HG02870 (cell line): Measurements from ENCODE around the gene MPL.

ENCODE experiments used
- ATAC-seq: cut with Tn5 transposase; IDR thresholded peaks from one replicate; pipeline ENCODE4 v1.9.1; 2021; ENCODE audit warnings: mild to moderate bottlenecking, moderate library complexity; ENCODE audit not compliant: unreplicated experiment

The MPL gene

GRCh38 chr1:43351421-43352350, 14.1 kb downstream of the MPL start:
- no peak for ATAC-seq

DNA sequence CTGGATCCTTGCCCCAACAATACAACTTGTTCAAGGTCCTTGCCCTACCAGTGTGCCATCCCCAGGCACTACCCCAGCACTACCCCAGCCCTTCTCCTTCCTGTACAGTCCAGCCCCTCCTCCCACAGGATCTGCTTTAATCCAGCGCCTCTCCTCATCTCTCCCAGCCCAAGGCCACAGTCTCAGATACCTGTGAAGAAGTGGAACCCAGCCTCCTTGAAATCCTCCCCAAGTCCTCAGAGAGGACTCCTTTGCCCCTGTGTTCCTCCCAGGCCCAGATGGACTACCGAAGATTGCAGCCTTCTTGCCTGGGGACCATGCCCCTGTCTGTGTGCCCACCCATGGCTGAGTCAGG, 14.7 kb downstream of the MPL start:
- no peak for ATAC-seq

GRCh38 chr1:43352881-43353280, 15.3 kb downstream of the MPL start:
- ATAC-seq, result no peak

GRCh38 chr1:43354471-43354870, 16.9 kb downstream of the MPL start:
- no peak for ATAC-seq

GRCh38 chr1:43354936-43355335, 17.3 kb downstream of the MPL start:
- no peak for ATAC-seq

GRCh38 chr1:43357251-43357650, 19.6 kb downstream of the MPL start:
- no peak for ATAC-seq

- ATAC-seq, result no peak
These were observed 20.6 kb downstream of the MPL start for GRCh38 chr1:43358121-43358745.

GRCh38 chr1:43358746-43359693, 21.4 kb downstream of the MPL start, which contains the start of gene CDC20:
CDC20 (plus strand) TSS chr1:43358981; CDS start chr1:43359216, 235 bp downstream.
- peak; percentile 94 for ATAC-seq

- no peak for ATAC-seq
These were observed 22.1 kb downstream of the MPL start for GRCh38 chr1:43359696-43360095.

GRCh38 chr1:43360616-43361015, 23.0 kb downstream of the MPL start:
- ATAC-seq, result no peak

DNA sequence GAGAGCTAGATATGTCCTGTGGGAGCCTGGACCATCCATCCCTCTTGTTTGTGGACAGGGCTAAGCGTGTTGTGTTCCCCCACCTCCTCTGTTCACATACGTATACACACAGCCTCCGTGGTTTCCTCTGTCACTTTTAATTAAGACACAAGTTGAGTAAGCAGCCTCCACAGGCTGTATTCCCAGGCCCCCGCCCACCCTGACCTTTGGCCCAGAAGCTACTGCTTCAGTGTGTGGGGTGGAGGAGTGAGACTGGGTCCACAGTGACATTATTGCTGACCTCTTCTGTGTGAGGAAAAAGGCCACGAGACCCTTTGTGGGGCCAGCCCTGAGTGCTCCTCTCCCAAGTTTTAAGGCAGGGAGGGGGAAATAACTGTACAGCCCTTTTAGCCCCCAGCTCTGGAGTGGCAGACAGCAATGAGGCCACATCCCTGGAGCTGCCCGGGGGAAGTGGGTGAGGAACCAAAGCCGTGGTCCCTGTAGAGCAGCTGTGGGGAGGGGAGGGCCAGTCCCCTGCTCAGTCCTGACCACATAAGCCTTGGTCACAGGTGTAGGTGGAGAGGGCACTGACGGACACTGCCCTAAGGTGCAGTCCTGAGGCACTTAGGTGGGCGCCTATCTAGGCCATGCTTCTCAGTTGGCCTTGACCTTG, 25.8 kb downstream of the MPL start:
- no peak for ATAC-seq

DNA sequence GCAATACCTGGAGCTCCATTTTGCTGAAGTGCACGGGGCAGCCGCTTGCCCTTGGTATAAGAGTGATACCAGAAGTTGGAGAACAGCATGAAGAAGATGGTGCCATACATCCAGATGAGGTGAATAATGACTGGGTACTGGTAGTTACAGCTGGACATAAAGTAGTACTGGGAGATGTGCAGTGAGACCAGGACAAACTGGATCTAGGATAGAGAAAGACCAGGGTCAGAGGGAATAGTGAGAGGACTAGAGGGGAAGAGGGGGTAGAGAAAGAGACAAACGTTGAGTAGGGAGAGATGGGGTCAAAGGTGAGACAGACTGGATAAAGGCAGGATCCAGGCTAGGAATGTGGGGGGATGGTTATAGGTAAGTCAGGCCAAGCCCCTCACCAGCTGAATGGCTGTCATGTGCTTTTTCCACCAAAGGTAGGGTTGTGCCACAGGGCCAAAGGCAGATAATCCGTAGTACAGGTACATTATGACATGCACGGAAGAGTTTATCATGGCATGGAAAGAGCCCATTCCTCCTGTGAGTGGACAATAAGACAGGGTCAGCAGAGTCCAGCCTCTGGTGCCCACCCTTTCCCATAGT, 26.4 kb downstream of the MPL start:
- ATAC-seq, result no peak

GRCh38 chr1:43365678-43366077, 28.1 kb downstream of the MPL start:
- ATAC-seq, result no peak

GRCh38 chr1:43366179-43366578, 28.6 kb downstream of the MPL start:
- no peak for ATAC-seq

DNA sequence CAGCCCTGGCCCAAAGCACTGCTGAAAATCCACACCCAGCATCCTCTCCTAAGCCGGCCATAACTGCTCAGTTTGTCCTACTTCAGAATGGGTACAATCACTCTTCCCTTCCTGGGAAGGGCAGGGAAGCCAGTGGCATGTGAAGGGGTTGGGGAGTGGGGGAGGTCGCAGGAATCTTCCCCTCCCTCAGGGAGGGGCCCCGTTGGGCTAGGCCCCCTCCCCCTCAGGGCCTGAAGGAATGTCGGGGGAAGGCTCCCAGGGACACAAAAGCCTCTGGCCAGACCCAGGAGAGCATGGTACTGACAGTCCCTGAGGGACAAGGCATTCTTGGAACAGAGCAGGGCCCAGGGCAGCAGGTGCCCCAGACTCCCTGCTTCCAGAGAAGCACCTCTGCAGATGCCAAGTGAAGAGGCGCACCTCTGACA, 29.0 kb downstream of the MPL start:
- ATAC-seq, result no peak

DNA sequence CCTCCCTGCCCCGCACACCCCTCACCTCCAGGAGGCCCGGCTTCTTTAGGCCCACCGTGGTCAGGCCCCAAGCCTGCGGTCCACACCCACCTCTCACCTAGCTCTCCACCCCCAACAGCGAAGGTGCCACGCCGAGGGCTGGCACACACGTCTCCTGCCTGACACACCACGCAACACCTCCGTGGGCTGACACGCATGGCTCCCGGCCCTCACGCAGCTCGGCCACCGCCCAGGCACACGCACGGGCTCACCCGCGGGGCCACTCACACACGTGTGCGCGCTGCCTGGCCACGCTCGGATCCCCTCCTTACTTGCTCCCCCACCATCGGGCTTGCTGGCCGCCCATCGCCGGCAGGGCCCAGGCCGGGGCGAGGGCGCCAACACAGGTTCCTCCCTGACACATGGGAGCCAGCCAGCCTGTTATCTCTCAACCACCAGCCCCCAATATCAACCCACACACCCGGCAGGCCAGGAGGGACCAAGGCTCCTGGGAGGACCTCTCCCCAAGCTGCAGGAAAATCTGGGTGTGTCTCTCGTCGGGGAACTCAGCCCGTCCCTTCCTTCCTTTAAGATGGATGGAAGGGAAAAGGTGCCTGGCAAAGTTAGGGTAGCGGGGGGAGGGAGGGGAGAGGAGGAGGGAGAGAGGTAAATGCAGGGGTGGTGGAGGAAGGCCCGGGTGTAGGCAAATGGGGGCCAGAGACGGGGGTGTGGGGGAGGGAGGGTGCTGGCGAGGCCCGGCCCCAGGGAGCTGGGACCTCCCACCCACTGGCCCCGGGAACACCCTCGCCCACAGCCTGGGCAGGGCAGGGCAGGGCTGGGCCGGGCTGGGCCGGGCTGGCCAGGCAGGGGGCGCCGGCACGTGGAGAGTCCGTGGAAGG, 29.6 kb downstream of the MPL start:
- ATAC-seq, result peak; percentile 40

GRCh38 chr1:43367904-43368645, 30.5 kb downstream of the MPL start, which contains the start of gene ELOVL1:
ELOVL1 (minus strand) TSS chr1:43368011; CDS start chr1:43365609, 2,402 bp downstream.
- ATAC-seq, result peak; percentile 58

DNA sequence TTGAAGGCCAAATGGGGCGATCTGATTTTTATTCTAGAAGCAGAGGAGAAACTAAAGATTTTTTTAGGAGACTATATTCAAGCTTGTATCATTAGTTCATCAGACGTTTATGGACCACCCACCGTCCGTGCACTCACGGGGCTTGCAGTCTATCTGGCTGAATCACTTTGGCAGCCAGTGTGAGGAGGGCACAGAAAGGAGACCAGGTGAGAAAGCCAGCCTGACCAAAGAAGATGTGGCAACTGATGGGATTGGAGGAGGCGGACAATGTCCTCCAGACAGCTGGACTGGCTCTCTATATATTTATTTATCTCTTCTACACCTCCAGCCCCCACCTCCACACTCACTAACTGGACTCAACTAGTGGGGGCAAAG, 31.0 kb downstream of the MPL start:
- no peak for ATAC-seq
